Measurements from ENCODE around the gene GPSM3.
"Not testable (repeated sequence)": the region's sequence is repeated elsewhere in the genome, so short reads cannot be mapped to it uniquely, and the experiment has no call there.

DNA sequence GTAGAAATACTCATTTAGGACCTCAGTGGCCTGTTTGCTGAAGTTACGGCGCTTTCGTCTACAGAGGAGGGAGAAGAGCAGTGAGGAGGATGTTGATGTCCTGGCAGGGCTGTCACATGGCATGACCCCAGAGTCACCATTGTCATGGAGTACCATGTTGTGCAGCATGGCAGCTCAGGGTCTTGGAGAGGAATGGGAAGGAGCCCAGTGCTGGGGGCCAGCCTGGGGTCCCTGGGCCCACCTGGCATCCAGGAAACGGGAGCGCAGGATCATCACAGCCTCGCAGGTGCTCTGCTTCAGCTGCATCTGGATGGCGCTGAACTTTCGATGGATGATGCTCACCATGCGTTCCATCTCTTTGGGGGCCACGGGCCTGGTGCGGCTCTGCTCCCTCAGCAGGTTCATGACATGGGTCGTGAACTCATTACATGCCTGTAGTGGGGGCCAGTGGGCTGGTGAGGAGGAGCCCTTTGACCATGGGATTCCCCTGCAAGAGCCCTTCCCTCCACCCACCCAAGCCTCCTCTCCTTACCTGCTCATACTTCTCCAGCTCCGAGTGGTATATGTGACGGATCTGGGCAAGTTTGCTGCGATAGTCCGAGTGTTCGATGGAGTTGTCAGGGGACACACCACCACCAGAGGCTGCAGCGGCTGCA is 4.6 kb downstream of the GPSM3 start:
- TF ChIP-seq, protein P1, sequence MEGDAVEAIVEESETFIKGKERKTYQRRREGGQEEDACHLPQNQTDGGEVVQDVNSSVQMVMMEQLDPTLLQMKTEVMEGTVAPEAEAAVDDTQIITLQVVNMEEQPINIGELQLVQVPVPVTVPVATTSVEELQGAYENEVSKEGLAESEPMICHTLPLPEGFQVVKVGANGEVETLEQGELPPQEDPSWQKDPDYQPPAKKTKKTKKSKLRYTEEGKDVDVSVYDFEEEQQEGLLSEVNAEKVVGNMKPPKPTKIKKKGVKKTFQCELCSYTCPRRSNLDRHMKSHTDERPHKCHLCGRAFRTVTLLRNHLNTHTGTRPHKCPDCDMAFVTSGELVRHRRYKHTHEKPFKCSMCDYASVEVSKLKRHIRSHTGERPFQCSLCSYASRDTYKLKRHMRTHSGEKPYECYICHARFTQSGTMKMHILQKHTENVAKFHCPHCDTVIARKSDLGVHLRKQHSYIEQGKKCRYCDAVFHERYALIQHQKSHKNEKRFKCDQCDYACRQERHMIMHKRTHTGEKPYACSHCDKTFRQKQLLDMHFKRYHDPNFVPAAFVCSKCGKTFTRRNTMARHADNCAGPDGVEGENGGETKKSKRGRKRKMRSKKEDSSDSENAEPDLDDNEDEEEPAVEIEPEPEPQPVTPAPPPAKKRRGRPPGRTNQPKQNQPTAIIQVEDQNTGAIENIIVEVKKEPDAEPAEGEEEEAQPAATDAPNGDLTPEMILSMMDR (IDR thresholded peaks at IDR 0.05) = not testable (repeated sequence)
- not testable (repeated sequence) for TF ChIP-seq ZFX (IDR thresholded peaks at IDR 0.05; ENCODE audit: borderline replicate concordance)
